ENCODE results near the gene CA11. TPM values are rescaled to one million over a fixed set of nuclear protein-coding genes. Genes with fewer than 3 reads are reported as not detected.

Gene CA11
- total RNA-seq, 1 donor from 2014 or later, result 7.8 TPM

- H3K4me3 Mint-ChIP-seq (ENCODE audit: unreplicated experiment), result peak overlapping the region; percentile 72
- DNase-seq, result peak; percentile 71
- no peak for TF ChIP-seq CTCF (IDR thresholded peaks at IDR 0.05; ENCODE audit: partially characterized antibody, unreplicated experiment)
- H3K27me3 Mint-ChIP-seq (ENCODE audit: unreplicated experiment), result peaks cover 17% of the 10 kb centered on the region
- H3K27ac Mint-ChIP-seq (ENCODE audit: unreplicated experiment), result no peak overlapping the region
- peaks cover 4% of the 10 kb centered on the region for H3K36me3 Mint-ChIP-seq (ENCODE audit: unreplicated experiment)
- peaks cover 6% of the 10 kb centered on the region for H3K9me3 Mint-ChIP-seq (ENCODE audit: unreplicated experiment)
- peaks cover 15% of the 10 kb centered on the region for H3K4me1 Mint-ChIP-seq (ENCODE audit: low read depth, unreplicated experiment)
Observed at GRCh38 chr19:48635263-48635965, 10.6 kb downstream of the CA11 start.

- Mint-ChIP-seq H3K9me3 (ENCODE audit: unreplicated experiment) (peaks cover 6% of the 10 kb centered on the region), H3K36me3 (ENCODE audit: unreplicated experiment) (peaks cover 4% of the 10 kb centered on the region), H3K4me1 (ENCODE audit: low read depth, unreplicated experiment) (peaks cover 15% of the 10 kb centered on the region), H3K4me3 (ENCODE audit: unreplicated experiment) (peak overlapping the region; percentile 72), H3K27ac (ENCODE audit: unreplicated experiment) (peak overlapping the region; percentile 22), H3K27me3 (ENCODE audit: unreplicated experiment) (peaks cover 12% of the 10 kb centered on the region)
- no peak for TF ChIP-seq CTCF (IDR thresholded peaks at IDR 0.05; ENCODE audit: partially characterized antibody, unreplicated experiment)
- peak; percentile 94 for DNase-seq
Observed at GRCh38 chr19:48634424-48635262, 11.3 kb downstream of the CA11 start.

- H3K9me3 Mint-ChIP-seq (ENCODE audit: unreplicated experiment), result peaks cover 6% of the 10 kb centered on the region
- TF ChIP-seq CTCF (IDR thresholded peaks at IDR 0.05; ENCODE audit: partially characterized antibody, unreplicated experiment), result no peak
- peak overlapping the region; percentile 65 for H3K4me3 Mint-ChIP-seq (ENCODE audit: unreplicated experiment)
- peak overlapping the region; percentile 22 for H3K27ac Mint-ChIP-seq (ENCODE audit: unreplicated experiment)
- DNase-seq, result no peak
- peaks cover 15% of the 10 kb centered on the region for H3K4me1 Mint-ChIP-seq (ENCODE audit: low read depth, unreplicated experiment)
- H3K36me3 Mint-ChIP-seq (ENCODE audit: unreplicated experiment), result peaks cover 4% of the 10 kb centered on the region
- peaks cover 10% of the 10 kb centered on the region for H3K27me3 Mint-ChIP-seq (ENCODE audit: unreplicated experiment)
Observed at GRCh38 chr19:48634036-48634342, 12.0 kb downstream of the CA11 start.

GRCh38 chr19:48633148-48634035 is 12.6 kb downstream of the CA11 start:
- H3K4me1 Mint-ChIP-seq (ENCODE audit: low read depth, unreplicated experiment), result peaks cover 12% of the 10 kb centered on the region
- DNase-seq, result no peak
- H3K9me3 Mint-ChIP-seq (ENCODE audit: unreplicated experiment), result peaks cover 4% of the 10 kb centered on the region
- TF ChIP-seq CTCF (IDR thresholded peaks at IDR 0.05; ENCODE audit: partially characterized antibody, unreplicated experiment), result no peak
- H3K36me3 Mint-ChIP-seq (ENCODE audit: unreplicated experiment), result peaks cover under 1% of the 10 kb centered on the region
- H3K27me3 Mint-ChIP-seq (ENCODE audit: unreplicated experiment), result peaks cover 9% of the 10 kb centered on the region
- H3K4me3 Mint-ChIP-seq (ENCODE audit: unreplicated experiment), result peak overlapping the region; percentile 63
- H3K27ac Mint-ChIP-seq (ENCODE audit: unreplicated experiment), result peak overlapping the region; percentile 52

All from glutamatergic neuron (in vitro differentiated cells).